Measurements from ENCODE around the gene MACF1.

Gene MACF1

DNA sequence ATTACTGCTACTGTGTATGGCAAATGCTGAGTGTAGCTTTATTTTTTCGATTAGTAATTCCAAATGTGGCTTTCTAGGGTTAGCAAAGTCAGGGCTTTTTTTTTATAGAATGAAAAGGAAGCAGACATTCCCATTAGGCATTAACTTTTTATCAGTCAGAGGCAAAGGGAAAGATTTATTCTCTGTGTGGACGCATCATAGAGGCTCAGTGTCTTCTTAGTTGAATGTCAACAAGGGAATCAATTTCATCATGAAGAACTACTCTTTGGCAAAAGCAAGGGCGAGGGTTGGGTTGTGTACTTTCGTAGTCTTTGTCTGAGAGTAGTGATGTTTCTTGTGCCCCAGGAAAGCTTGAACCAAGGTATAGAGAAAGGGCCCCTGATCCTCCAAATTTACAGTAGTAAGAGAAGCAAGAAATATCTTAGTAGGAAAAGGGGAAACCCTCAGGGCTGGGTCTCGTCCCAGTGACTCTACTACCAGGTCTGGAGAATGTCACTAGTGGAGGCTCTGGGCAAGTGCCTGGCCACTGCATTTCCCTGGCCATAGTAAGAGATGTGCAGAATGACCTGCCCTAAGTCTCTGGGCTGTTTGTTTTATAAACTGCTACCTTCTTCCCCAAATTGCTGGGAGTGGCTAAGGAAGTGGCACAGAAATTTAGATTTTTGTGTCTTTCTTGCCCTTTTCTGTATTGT lies 30.0 kb upstream of the MACF1 start:
- intact Hi-C loops (cut with DNase I), result no loop called here
- no peak for DNase-seq

DNA sequence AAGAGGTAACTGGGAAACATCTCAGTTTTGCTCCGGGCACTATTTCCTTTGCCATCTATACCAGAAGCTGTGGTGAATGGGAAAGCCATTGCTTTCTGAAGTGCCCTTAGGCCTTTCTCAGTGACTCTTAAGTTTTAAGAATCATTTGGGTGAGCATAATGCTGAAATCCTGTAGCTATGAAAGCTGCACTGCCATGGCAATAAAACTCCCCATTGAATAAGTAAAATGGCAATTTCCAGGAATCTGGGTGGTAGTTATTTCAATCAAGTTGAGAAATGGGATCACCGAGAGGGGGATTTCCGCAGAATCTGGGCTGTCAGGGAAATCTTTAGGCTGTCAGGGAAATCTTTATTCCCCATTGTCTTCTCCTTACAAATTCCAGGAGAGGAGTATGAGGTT lies 26.8 kb upstream of the MACF1 start:
- intact Hi-C loops (cut with DNase I), result no loop called here
- no peak for DNase-seq

DNA sequence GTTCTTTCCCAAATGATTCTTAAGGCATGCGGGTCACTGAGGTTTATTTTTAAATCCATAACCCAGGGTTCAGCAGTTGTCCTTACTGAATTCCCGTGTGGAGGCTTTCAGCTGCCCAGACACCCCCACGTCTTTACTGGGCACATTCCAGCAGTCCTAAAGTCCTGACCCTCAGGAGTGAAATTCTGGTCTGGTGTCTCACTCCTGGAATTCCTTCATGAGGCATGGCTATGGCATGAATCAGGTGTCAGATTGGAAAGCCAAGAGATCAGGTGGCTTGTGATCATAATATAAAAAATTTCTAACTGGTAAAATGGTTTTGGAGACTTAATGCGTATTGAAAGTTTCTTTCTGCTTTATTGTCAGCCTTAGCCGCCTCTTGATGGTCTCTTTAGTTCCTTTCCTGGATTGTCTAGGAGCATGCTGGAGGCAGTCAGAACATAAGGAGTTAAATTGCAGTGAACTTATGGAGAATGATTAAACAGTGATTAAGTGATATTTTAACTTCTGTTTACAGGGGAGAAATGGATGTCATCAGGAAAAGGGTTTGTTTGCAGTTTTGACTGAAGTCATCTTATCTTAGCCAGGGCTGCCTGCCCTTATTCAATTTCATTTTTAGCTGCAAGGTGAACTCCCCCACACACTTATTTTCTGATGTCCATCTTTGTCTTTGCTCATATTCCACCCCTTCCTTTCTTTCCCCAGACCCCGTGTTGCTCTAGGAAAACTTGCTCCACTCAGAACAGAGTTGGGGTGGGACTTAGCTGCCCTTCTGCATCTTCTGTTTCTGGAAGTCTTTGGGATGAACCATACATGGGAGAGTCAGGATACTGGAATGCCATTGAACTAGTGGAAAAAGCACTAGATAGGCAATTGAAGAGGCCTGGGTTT lies 25.7 kb upstream of the MACF1 start:
- intact Hi-C loops (cut with DNase I), result no loop called here

DNA sequence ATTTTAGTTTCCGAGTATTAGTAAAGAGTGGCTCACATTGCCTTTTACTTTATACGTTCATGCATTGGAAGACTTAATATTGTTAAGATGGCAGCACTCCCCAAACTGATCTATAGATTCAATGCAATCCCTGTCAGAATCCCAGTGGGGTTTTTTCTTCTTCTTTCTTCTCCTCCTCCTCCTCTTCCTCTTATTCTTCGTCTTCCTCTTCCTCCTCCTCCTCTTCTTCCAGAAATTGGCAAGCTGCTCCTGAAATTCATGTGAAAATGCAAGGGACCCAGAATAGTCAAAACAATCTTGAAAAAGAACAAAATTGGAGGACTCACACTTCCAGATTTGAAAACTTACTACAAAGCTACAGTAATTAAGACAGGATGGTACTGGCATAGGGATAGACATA lies 23.2 kb upstream of the MACF1 start:
- no peak for DNase-seq
- intact Hi-C loops (cut with DNase I), result no loop called here

More for the DNA sequence above, 25.7 kb upstream of the MACF1 start:
- no peak for DNase-seq

DNA sequence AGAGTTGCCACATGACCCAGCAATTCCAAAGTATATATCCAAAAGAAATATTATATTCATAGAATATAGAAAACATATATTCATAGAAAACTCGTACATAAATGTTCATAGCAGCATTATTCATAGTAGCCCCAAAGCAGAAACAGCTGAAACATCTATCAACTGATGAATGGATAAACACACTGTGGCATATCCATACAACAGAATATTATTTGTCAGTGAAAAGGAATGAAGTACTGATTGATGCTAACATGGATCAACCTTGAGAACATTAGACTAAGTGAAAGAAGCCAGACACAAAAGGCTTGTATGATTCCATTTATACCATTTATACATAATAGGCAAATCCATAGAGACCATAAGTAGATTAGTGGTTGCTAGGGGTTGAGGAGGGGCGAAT lies 21.7 kb upstream of the MACF1 start:
- intact Hi-C loops (cut with DNase I), result no loop called here
- no peak for DNase-seq

DNA sequence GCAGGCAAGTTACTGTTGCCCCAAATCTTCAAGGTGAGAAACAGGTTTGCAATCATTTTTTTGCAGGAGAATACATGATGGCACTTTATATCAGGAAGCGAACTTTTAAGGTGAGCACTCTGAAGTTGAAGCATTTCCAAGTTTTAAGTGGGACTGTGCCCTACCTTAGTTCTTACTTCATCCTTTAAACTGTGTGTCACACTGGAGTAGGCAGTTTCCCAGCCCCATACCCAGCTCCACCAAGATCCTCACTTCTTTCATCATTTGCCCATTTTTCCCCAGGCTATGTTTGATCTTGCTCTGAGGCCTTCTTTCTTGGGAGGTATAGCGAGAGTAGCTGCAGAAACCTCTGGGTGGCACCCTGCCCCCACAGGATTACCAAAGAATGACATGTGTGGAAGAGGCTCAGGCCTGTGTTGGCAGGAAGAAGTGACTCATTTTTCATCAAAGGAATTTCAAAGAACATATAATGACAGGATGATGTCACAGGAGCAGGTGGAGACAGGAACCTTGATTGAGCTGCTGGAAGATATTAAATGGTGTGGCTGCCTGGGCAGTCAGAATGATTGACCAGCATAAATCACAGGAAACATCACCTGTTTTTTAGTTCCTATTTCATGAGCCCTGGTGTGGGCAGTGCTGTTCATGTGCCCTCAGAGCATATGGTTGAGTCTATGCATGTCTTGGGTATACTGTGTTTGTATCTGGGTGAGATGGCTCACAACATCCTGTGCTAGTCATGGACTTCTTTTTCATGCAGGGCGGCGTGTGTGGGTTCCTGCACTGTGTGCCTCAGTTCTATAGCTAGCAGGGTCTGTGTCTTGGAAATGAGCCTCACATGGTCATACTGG lies 20.8 kb upstream of the MACF1 start:
- intact Hi-C loops (cut with DNase I), result no loop called here
- DNase-seq, result peak in 6 of 10 donors; percentile 30 to 89 (median 64)

DNA sequence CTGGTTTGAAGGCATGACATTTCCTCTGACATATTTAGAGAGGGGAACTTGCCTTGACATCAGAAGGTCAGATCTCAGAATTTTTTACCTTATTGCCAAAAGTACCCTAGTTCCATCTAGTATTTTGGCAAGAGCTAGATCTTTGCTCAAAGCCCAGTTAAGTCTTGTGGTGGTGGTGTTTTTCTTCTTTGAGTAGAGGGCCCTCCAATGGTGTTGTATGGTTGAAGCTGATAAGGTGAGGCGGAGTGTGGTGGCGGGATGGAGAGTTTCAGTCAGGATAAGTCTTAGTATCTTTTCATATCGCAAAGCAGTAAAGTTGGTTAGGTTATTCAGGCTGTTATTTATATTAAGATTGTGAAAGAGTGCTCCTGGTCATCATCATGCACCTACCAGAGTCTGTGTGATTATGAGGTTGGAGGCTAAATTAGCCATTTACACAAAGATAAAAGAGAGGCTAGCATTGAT lies 20.1 kb upstream of the MACF1 start:
- DNase-seq, result no peak
- intact Hi-C loops (cut with DNase I), result no loop called here

DNA sequence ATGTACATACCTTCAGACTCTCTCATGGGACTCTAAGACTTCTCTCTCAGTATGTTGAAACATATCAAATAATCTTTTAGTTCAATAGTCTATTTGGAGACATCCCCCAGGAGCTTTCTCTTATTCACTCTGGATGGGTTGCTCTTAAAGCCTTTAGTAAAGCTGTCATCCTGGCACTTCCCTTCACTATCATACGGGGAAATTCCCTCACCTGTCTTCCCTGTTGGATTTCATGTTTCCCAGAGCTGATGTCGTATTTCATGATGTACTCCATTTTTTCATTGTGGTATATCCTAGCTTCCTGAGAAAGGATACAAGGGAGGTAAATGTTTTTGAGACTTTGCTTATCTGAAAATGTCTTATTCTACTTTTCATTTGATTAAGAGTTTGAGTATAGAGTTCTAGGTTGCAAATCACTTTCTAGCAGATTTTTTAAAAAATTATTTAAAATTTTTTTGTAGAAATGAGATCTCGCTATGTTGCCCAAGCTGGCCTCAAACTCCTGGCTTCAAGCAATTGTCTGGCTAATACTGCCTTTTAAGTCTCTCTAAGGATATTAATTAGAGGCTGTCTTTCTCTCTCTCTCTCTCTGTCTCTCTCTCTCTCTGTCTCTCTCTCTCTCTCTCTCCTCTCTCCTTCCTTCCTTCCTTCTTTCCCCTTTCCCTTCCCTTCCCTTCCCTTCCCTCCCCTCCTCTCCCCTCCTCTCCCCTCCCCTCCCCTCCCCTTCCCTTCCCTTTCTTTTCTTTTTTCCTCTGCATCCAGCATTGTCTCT lies 17.0 kb upstream of the MACF1 start:
- DNase-seq, result no peak
- intact Hi-C loops (cut with DNase I), result no loop called here

DNA sequence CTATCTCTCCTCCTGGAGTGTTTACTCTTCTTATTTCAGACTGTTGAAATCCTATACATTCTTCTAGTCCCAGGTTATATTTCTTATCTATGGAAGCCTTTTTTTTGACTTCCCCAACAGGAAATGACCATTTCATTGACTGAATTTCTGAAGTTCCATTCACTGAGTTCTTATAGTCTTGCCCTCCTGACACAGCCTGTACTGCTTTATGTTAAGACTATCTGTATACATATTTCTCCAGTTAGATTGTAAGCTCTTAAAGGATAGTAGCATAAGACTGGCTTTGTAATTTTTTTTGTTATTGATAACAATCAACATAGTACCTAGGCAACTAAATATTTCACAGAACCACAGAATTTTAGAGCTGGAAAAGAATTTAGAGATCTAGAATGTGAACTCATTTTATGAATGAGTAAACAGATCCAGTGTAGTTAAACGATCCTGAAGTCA lies 14.9 kb upstream of the MACF1 start:
- intact Hi-C loops (cut with DNase I), result loop anchor here (5.0 to 10.0 kb wide), 2 partner anchors 68 to 165 kb away; no protein-coding TSS in a partner anchor
- no peak for DNase-seq

DNA sequence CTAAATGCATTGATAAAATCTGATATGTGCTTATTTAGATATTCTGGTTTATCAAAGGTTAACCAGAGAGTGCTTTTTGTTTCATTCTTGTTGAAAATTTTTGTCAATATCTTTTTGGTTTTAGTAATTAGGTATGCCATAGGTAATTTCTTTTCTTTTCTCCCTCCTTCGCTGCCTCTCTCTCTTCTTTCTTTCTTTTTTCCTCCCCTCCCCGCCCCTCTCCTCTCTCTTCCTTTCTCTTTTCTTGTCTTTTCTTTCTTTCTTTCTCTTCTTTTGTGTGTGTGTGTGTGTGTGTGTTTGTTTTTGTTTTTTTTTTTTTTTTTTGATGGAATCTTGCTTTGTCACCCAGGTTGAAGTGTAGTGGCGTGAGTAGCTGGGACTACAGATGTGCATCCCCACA lies 14.4 kb upstream of the MACF1 start:
- intact Hi-C loops (cut with DNase I), result loop anchor here (5.0 to 10.0 kb wide), 2 partner anchors 67 to 165 kb away; no protein-coding TSS in a partner anchor
- no peak for DNase-seq

DNA sequence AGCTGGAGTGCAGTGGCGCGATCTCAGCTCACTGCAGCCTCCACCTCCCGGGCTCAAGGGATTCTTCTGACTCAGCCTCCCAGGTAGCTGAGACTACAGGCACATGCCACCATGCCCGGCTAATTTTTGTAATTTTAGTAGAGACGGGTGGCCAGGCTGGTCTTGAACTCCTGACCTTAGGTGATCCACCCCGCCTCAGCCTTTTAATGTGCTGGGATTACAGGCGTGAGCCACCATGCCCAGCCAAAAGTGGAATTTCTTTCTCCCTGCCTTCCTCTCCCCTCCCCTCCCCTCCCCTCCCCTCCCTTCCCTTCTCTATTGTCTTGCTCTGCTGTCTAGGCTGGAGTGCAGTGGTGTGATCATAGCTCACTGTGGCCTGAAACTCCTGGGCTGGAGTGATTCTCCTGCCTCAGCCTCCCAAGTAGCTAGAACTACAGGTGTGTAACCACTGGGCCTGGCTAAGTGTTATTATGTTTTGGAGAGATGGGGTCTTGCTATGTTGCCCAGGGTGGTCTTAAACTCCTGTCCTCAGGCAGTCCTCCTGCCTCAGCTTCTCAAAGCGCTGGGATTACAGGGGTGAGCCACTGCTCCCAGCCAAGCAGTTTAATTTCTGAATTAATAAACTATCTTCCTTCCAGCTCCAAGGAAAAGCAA lies 10.0 kb upstream of the MACF1 start:
- intact Hi-C loops (cut with DNase I), result loop anchor here (5.0 to 10.0 kb wide), 2 partner anchors 63 to 160 kb away; no protein-coding TSS in a partner anchor
- no peak for DNase-seq

DNA sequence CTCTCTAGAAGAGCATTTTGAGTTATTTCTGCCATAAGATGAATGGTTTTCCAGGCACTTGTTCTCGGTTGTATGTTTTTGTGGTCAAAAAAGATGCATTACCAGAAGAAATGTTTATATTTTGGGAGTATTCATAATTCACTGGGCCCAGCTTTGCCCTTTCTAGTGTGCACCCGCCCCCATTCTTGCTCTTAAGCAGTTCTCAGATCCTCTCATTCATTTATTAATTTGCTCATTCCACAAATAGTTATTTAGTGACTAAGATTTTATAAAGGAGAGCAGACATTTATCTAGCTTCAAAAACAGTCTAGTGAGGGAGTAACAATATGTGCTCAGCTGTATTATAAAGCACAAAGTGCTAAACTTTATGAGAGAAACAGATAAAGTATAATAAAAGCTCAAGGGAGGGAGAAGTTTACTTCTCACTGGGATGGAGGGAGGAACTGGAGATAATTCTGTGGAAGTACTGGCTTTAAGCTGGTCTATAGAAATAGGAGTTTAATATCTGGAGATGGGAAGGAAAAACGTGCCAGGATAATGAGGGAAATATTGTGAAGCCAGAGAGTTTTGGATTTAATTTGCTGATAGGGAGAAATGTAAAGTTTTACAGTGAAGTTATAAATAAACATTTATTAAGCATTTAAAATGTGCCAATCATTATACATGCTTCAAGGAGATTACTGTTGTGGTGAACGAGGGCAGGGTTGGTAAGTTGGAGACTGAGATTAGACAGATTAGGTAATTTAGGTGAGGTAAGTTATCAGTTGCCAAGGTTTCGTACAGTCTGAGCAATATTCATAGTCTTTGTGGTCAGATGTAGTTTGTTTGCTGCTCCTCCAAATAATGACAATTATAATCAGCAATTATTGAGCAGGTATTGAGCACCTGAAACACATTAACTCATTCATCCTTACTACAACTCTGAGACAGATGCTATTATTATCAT lies 9.1 kb upstream of the MACF1 start:
- intact Hi-C loops (cut with DNase I), result loop anchor here (10.0 kb wide), 1 partner anchor 159 kb away; no protein-coding TSS in a partner anchor
- DNase-seq, result no peak

DNA sequence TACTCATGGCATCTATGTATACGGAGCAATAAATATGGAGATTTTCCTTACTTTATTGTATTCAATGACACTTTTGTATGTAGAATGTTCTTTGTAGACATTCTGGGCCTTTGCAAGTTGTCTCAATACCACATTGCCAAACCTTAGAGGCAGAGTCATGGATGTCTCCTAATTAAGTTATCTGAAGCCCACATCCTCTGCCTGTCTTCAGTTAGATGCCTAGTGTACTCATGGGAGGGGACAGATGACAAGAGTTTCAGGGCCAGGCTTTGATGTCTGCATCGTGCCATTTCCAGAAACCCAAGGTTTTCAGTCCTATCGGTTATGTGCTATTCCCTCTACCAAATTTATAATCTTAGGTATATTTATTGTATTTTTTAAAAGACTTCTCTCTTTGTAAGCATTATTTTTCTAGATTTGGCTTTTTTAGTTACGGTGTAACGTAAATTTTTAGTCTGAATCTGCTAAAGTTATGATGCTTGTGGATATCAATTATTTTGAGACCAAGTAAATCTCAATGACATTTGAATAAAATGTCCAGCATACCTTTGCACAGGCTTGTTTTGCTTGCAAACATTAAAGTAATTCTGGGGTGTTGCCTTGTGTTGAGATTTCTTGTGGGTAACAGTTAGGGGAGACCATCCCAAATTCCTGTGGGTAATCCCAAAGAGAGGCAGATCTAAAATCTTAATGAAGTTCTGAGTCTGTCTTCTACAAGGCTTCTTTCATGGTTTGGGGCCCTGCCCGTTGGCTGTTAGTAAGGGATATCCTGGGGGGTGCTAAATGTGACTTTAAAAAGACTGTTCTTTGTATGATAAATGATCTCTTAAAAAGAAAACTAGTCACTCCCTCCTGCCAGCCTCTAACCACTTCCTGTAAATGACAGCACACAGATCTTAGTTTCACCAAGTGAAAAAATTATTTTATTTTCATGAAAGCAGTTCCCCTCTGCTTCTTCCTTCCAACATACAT lies 8.0 kb upstream of the MACF1 start:
- DNase-seq, result no peak
- intact Hi-C loops (cut with DNase I), result loop anchor here (10.0 kb wide), 1 partner anchor 158 kb away; no protein-coding TSS in a partner anchor

DNA sequence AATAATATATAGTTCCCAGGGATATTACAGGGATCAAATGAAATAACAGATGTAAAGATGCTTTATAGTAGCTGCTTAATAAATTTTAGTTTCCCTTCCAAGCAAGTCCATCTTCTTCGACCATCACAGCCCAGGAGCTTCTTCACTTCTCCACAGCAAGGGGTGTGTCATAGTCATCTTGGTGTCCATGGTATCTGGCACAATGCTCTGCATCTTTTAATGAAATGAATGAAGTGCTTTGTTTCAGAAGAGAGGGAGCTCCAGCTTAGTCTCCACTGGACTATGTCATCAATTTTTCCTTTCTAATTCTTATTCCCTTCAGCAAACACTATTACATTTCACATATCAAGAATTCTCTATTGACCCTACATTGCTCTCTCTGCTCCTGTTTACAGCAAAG lies 4.9 kb upstream of the MACF1 start:
- intact Hi-C loops (cut with DNase I), result loop anchor here (10.0 kb wide), 1 partner anchor 155 kb away; no protein-coding TSS in a partner anchor
- DNase-seq, result no peak

DNA sequence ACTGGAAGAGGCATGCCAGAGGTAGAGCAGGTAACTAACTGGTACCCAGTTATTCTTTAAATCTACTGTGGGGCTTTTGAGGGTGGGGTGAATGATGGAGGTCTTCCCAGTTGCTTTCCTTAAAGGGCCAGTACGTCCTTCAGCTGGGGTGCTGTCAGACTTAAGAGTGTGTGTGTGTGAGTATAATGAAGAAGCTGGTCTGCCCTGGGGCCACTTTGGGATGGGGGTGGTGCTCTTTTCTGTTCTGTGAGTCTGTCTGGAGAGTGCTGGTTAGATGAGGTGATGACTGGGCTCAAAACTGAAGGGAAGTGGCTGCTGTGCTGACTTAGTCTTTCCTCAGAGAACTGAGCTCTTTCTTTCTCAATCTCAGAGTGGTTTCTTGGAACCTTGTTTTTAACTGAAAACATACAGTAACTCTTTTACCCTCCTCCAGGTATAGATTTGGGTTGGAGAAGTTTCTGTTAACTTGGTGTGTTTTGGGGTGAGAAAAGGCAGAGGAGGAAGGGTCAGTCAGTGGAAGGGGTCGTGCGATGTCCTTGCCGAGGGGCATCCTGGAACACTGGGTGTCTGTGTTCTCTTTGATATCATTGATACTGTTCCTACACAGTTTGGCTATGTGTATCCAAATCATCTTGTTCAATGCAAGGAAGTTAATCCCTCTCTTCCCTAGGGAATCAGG lies 746 bp downstream of the MACF1 start:
- intact Hi-C loops (cut with DNase I), result loop anchor here (10.0 kb wide), 1 partner anchor 210 kb away; no protein-coding TSS in a partner anchor
- DNase-seq, result peak in 1 of 10 donors; percentile 78
